GM21717 (cell line): Measurements from ENCODE around the gene RYR3.

Experiments
- ATAC-seq: cut with Tn5 transposase; IDR thresholded peaks from one replicate; pipeline ENCODE4 v1.9.1; 2021; ENCODE audit warnings: mild to moderate bottlenecking, moderate library complexity; ENCODE audit not compliant: unreplicated experiment

RYR3 gene

DNA sequence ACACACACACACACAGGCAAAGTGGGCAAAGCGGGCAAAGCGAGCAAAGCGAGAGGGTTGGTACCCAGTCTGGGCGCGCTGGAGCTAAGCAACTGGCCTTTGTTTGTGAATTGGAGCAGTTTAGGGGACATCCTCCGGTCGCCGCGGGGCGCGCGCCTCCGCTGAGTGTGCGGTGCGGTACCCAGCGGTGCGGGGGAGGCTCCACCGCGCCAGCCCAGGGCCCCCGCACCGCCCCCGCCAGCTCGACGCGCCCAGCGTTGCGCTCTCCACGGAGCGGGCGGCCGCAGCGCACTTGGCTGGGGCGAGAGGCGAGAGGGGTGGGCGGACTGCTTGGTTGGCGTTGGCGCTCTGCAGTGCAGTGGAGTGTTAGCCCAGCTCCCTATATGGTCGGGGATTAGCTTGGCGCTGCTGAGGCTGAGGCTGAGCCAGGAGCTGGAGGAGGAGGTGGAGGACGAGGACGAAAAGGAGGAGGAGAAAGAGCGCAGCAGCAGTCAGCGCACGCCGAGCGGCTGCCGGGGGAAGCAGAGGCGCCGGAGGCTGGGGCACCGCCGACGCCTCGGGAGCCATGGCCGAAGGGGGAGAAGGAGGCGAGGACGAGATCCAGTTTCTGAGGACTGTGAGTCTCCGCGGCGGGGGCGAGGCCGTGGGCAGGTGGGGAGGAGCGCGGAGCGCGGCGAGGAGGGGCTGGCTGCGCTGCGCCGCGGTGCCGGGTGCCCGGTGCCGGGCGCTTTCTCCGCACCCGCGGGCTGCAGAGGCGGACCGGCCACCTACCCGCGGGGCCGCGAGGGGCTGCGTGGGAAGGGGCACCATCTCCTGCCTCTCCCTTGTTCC is at the start of gene RYR3:
RYR3 (plus strand) TSS at position 487 of the 831 bp plus-strand sequence; CDS start at position 566, 79 bp downstream.
- no peak for ATAC-seq

DNA sequence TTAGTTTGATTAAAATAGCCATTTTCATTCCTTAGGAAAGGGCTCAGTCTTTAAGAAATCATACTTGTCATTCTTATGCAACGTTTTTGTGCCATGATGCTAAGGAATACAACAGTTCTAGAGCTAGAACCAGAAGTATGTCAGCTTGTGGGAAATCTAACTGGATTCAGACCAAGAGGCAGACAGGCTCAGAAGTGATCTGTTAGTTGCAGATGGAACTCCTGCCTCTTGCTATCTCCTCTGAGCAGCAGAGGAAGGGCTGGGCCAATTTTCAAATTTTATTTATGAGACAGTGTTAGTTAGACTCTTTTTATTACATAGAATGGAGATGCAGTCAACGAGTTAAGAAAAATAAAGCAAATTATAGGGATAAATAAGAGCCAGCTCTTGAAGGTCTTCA is 48.5 kb upstream of the RYR3 start:
- ATAC-seq, result no peak

DNA sequence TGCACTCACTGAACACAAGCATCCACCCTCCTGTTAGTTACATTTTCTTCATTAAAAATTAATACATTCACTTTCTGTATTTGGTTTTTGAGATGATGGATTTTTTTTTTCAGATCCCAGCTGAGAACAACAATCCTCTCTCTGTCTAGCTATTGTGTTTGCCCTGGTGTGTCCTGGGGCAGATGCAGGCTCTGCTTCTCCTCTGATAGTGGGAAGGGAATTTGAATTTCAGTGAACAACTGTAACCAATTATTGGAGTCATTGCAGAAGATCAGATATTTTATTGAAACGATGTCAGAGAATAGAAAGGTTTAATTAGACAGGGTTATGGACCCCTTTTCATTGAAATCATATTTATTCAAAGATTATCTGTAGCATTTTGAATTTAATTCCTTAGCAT is 33.1 kb upstream of the RYR3 start:
- ATAC-seq, result no peak

DNA sequence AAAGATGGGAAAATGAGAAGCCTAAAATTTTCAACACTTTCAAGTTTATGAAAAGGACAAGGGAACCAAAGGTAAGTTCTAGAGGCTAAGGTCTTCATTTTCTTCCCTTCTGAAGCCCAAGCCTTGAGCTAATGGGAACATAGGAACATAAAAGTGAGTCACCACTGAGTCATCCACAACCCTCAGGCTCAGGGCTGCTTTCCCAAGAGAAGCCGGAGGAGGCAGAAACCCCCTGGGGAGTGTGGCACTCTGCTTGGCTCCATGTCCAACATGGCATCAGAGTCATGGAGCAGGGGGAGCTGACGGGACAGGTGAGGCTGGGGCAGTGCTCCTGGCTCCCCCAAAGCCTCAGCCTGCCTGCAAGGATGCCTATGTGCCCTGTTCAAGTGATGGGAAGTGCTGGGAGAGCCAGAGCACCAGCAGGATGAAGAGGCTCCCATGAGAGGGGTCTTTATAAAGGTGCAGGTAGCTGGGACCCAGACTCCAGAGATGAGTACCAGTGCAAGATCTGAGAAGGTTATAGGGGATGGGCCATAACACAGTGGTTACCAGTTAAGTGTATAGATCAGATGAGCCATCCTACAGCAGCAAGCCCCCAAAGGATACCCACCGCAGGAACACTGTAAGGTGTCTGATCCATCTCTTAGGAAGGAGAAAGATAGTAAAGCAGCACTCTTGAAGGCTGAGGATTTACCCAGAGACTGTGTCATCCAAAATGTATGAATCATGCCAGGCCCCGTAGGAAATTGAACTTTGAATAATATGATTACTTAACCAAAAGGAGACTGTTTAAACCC is 31.8 kb upstream of the RYR3 start:
- no peak for ATAC-seq

DNA sequence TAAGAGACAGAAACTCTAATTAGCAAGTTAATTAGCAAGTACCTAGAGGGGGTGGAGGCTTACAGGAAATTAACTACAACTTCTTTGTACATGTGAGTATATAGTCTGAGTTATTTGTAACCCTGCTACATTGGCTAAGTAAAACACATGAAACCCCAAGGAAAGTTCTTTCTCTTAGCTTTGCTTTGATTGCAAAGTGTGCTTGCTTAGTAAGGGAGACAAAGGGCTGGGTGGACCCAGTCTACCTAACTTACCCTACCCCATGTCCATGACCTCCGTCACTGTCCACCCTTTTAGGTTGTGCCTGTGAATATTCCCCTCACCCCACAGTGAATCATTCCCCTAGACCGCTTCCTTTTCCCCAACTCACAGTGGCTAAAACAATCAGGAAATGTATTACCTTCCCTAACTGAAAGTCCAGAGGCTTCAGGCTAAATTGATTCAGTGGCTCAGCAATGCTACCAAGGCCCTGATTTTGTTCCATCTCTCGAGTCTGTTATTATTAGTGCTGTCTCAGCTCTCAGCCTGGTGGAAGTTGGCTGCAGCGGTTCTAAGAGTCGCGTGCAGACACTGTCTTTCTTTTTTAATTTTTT is 31.1 kb upstream of the RYR3 start:
- ATAC-seq, result no peak

DNA sequence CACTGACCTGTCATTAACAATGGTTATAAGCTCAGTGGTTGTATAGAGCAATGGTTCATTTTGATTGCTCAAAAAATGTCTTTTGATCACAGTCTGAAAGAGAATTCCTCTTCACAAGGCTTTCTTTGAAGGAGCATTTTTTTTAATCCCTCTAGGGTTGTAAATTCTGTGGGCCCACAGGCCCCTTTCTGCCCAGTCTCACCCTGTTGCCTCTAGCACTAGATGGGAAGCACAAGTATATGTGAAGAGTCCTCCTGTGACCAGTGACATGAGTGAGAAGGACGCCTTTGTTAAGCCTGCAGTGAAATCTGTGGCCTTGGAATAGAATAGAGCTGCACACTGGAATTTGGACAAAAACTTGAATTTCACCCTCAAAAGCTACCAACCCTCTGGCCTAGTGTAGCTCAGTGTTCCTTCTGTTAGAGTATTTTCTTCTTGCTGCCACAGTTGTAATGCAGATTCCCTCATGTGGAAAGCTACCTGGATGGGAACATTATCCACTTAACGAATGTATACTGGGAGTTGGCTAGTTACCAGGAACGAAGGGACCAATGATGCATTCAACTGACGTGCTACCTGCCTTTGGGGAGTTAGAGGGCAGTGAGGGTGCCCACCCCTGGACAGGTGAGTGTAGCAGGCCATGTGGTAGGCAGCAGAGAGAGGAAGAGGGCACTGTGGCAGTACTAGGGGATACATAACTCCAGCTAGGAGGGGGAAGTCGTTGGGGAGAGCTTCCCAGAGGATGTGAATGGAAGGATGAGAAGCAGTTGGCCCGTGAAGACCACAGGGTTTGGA is 28.3 kb upstream of the RYR3 start:
- no peak for ATAC-seq

DNA sequence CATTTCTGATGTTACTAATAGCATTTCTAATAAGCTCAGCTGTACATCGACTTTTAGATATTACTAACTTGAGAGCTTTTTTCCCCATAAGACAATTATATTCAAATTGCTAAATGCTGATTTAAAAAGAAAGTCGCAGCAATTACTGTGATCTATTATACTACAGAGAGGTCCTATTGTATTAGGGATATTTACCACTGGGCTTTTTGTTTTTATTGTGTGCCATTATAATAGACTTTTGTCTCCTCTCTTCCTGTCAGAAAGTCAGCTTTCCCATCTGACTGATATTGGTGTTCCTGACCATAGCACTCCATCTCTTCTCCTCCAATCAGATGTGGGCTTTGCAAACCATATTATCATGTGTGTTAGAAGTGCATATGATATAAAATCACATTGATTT is 27.2 kb upstream of the RYR3 start:
- no peak for ATAC-seq

DNA sequence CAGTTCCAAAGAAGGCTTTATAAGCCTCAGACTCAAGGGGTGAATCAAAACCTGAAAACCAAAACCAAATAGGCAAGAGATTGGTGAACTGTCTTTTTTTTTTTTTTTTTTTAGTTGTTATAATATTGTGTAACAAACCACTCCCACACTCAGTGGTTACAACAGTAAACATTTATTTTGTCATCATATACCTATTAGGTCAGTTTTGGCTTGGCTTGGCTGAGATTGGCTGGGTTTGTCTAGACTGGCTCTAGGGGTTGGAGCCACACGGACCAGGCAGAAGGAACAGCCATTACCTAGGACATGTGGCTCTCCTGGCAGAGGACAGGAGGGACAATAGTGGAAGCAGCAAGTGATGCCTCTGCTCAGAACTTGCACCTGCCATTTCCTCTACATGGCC is 26.4 kb upstream of the RYR3 start:
- no peak for ATAC-seq

DNA sequence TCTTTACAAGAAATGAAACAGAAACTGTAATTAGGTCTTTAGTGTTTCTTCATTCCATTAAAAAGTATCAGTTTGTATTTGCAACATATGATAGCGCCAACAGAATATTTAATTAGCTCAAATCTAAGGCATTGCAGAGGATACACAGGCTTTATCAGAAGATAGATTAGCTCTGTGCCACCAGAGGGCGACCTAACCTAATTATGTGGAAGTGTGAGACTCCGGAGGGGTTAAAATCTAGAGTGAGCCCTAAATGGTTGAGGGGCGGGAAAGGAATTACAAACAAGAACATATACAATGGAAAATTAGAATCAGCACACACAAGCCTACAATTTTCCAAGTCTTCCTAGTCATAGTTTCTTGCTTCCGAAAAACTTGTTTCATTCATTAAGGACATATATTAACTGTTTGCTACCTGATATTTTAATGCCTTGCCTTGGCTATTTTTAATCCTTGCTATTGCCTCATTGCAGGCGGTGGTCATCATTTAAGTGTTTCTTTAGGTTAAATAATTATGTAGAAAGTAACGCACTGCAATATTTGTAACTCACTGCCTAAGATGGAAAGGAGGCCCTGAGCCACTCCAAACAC is 18.0 kb upstream of the RYR3 start:
- ATAC-seq, result no peak

DNA sequence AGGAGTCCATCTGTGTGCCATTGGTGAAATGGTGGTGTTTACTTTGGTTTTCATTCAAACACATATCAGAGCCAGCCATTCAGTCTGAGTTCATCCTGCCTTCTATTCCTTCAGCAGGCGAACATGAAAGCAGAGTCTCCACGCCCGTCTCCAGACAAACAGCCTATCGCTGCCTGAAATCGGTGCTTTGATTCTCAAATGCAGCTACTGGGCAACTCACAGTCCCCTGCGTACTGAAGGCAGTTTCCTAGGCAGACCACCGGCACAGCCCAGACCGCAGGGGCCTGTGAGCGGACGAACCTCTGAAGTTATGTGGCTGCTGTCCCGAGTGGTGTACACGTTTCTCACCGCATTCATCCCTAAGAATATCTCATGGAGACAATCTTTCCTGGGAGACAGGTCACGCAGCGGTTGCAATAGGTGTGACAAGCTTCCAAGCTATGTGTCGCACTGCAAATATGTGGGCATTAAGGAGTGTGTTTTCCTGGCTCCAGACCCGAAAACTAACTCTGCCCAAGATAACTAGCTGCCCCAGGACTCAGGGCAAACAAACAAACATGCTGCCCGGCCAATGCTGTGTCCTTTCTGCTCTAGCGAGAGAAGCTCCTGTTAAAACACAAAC is 16.9 kb upstream of the RYR3 start:
- no peak for ATAC-seq

DNA sequence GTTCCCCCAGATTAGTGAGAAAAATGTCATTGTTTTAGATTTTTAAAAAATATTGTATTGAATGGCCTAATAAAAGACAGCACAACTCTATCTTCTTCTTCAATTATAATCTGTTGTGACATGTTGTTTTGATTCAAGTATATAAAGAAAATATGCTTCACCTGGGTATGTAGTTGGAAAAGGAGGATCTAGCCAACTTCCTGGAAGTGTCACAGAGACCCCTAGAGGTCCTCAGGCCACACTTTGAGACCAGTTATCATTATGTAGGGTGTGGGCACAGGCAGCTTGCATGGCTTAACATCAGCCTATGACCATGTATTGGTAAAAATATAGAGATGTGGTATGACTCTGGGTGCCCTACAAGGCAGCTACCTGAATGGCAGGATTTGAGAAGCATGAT is 14.7 kb upstream of the RYR3 start:
- no peak for ATAC-seq

DNA sequence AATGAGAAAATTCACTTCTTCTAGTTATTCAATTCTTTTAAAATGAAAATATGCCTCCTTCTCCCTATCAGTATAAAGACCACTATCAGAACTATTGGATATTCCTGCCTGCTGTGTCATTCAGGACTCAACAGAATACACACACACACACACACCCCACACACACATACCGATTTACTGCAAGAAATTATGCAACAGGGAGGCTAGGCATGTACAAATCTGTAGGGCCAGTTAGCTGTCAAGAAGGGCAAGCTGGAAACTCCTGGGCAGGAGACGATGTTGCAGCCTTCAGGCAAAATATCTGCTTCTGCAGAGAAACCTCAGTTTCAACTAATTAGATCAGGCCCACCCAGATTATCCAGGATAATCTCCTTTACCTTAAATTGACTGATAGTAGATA is 13.9 kb upstream of the RYR3 start:
- no peak for ATAC-seq

DNA sequence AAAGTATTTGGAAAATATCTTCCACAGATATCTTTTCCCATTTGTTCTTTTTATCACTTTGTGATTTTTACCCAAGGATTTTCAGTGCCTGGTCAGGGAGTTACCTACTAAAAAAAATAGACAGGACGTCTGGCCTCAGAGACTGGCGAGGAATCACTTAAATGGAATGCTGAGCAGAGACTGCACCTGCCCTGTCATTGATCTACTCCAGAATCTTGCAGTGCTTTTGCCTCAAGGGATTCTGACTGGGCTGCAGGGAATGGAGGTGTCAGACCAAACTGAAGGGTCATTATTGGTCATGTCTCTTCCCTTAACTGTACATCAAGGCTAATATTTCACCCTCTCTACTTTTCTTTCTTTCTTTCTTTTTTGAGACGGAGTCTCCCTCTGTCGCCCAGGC is 12.1 kb upstream of the RYR3 start:
- no peak for ATAC-seq

DNA sequence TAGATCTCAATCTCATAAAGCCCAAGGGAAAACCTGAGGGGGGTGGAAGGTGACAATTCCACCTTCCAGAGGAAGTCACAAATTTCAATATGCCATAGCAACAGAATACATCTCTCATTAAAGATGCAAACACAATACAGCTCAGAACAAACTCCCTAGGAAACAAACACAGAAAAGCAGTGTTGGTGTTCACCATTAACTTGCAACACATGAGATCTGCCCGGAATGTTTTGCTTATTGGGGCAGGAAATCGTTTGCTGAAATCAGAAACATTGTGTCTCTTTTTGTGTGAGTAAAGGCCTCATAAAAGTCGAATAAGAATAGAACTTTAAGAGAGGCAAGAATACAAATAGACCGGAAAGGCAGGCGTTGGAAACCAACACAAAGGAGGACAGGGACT is 5.8 kb upstream of the RYR3 start:
- no peak for ATAC-seq

DNA sequence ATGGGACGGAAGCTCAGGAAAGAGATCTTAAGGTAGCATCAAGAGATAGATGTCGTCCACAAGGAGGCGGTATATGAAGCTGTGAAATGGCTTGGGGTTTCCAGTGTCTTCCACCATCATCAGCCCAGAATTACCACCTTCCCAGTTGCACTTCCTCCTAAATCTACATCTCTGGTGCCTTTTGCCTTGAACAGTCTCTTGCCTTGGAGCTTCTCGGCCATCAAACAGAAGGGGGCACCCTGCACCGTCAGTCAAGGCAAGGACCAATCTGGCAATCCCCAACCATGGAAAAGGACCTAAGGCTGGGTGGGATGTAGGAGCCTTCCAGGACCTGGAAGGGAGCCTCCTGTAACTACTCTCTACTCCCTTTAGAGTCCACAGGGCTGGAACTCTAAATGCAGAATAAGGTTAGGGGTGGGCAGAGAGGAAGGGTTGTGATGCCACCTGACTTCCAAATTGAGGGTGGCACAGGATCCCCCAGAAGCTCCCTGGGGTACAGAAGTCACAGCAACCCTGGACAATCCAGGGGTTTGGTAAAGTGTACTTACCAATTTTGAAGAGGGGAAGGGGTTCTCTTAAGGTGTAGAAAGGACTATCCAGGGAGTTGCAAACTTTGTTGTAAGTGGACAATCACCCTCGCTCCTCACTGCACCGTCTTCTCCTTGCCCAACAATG is 1.0 kb upstream of the RYR3 start:
- ATAC-seq, result no peak

DNA sequence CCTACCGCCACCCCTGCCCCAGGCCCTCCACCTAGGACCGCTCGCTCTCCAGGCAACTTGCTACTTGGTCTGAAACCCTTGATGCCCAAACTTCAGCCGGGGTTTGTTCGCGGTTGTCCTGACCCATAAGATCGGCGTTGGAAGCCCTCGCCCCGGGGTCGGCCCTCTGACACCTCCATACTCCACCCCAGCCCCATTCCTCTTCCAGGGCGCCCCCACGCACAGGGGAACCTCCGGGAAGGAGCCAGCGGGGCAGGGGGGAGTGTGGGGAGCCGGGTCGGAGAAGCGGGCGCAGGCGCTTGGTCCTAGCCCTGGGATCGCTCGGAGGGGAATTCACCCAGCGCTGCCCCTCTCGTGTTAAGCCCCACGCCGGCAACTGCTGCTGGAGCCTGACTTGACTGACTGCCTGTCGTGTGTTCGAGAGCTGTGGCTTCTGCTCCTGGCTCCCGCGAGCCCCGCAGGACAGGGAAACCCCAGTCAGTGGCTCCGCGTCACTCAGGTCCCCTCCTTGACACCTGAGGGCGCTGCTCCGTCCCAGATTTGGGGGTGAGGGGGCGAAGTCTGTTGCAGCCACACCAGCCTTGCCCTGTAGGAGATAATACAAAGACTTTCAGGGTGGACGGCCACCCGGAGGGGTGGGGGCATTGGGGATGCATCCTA is 675 bp downstream of the RYR3 start:
- no peak for ATAC-seq

DNA sequence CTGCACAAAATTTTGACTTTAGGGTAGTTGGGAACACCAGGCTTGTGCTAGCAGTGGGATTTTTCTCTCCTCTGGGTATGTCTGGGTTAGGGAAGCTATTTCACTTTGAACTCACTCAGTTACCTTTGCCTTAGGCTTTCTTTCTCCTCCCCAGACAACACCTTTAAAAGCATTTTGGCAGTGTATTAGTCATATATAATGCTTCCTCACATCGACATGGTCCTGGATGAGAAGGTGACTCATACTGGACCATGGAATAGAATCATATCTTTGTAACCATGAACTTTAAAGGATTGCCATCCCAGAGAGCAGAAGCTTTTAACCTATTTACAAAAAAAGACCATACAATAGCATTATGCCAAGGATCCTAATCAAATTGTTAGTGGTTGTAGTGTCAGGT is 2.7 kb downstream of the RYR3 start:
- ATAC-seq, result no peak

DNA sequence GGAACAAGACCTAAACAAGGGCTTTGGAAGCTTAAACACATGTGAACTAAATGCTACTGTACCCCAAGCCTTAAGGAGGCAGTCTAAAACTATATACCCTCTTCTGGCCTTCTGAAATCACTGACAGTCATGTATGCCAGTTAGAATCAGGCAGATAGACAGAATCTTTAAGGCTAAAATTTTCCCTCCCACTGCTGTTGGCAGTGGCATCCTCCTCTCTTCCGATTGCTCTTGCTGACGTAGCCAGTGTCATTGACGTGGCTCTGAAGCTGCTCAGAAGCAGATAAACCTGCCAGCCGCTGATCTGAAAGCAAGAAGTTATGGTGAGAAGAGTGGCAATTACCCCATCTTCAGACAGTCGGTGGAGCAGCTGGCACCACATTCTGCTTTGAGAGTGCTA is 3.3 kb downstream of the RYR3 start:
- ATAC-seq, result no peak

DNA sequence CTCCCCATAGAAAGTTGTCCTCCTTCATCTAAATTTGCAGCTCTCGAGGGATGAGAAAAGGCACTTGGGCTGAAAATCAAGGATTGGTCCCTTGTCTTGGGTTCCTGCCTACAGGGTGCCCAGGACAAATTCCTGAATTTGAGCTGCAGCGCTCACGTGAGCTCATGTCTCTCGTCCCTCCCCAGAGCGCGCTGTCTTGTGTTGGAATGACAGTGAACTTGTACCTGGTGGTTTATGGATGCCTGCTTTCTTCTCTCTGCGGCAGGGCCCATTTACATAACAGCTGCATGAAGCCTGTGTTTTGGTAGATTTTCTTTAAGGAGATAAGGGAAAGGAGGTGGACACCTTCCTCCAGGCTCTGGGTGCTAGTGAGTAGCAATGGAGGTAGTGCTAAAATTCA is 4.3 kb downstream of the RYR3 start:
- no peak for ATAC-seq
